ENCODE data around the gene FAM90A26. TPM values are rescaled to one million over a fixed set of nuclear protein-coding genes. Genes with fewer than 3 reads are reported as not detected.
"Not testable (repeated sequence)": the region's sequence is repeated elsewhere in the genome, so short reads cannot be mapped to it uniquely, and the experiment has no call there.

Gene FAM90A26
- total RNA-seq, 4 donors from 2014 or later = not detected

GRCh38 chr4:9143421-9144080, 26.7 kb upstream of the FAM90A26 start:
- no peaks in the 10 kb centered on the region for H3K36me3 ChIP-seq
- DNase-seq = no peak
- WGBS, 2 donors (ENCODE audit: low coverage in 1 of 2) = 97% methylated on average over 22 of the region's 27 CpGs; no CpG with 5 or more reads in 1 of the 2 donors
- no peaks in the 10 kb centered on the region for H3K4me1 ChIP-seq
- H3K27ac ChIP-seq = no peak overlapping the region
- TF ChIP-seq CTCF (IDR thresholded peaks at IDR 0.05) (no peak), POLR2AphosphoS5 (IDR thresholded peaks at IDR 0.05) (no peak)
- intact Hi-C loops (cut with DNase I; ENCODE audit: low total_unique reads) (no loop called here), in situ Hi-C loops (cut with MboI; ENCODE audit: low pct_ligation_motif_present in 1 of 4, low pct_unique_long_range_greater_than_20kb in 1 of 4, low sequenced_read_pairs in 3 of 4) (no loop called here)
- no peaks in the 10 kb centered on the region for H3K9me3 ChIP-seq
- no peak overlapping the region for H3K4me3 ChIP-seq
- no peaks in the 10 kb centered on the region for H3K27me3 ChIP-seq

- WGBS, 2 donors (ENCODE audit: low coverage in 1 of 2) = 69 to 77% methylated on average over 6 to 9 of the region's 9 CpGs
- Histone ChIP-seq H3K9me3 (no peaks in the 10 kb centered on the region), H3K36me3 (no peaks in the 10 kb centered on the region), H3K27me3 (no peaks in the 10 kb centered on the region), H3K4me1 (peaks cover 0 to 9% (median 1%) of the 10 kb centered on the region in 4 donors), H3K27ac (peak overlapping the region in 1 of 4 donors; percentile 31), H3K4me3 (no peak overlapping the region)
- TF ChIP-seq POLR2A (IDR thresholded peaks at IDR 0.05) (no peak), POLR2AphosphoS5 (IDR thresholded peaks at IDR 0.05) (no peak), CTCF (IDR thresholded peaks at IDR 0.05) (no peak), EP300 (IDR thresholded peaks at IDR 0.05; ENCODE audit: low read depth) (no peak)
- DNase-seq = no peak
- intact Hi-C loops (cut with DNase I; ENCODE audit: low total_unique reads) = no loop called here
- in situ Hi-C loops (cut with MboI; ENCODE audit: low pct_ligation_motif_present in 1 of 4, low pct_unique_long_range_greater_than_20kb in 1 of 4, low sequenced_read_pairs in 3 of 4) = no loop called here
Observed at GRCh38 chr4:9146967-9147366, 23.2 kb upstream of the FAM90A26 start.

- H3K27me3 ChIP-seq; in situ Hi-C loops (cut with MboI; ENCODE audit: low pct_ligation_motif_present in 1 of 4, low pct_unique_long_range_greater_than_20kb in 1 of 4, low sequenced_read_pairs in 3 of 4); H3K4me3 ChIP-seq; DNase-seq; H3K36me3 ChIP-seq; intact Hi-C loops (cut with DNase I; ENCODE audit: low total_unique reads); H3K9me3 ChIP-seq: not testable (repeated sequence)
- WGBS, 2 donors (ENCODE audit: low coverage in 1 of 2) = 89% methylated on average over 4 of the region's 4 CpGs; no CpG with 5 or more reads in 1 of the 2 donors
- Histone ChIP-seq H3K27ac (peak overlapping the region in 1 of 4 donors; percentile 9), H3K4me1 (peaks cover 0 to 10% (median 1%) of the 10 kb centered on the region in 4 donors)
Observed at GRCh38 chr4:9147368-9147767, 22.8 kb upstream of the FAM90A26 start.

- H3K9me3 ChIP-seq; H3K36me3 ChIP-seq; intact Hi-C loops (cut with DNase I; ENCODE audit: low total_unique reads); DNase-seq; H3K27ac ChIP-seq; H3K4me3 ChIP-seq; in situ Hi-C loops (cut with MboI; ENCODE audit: low pct_ligation_motif_present in 1 of 4, low pct_unique_long_range_greater_than_20kb in 1 of 4, low sequenced_read_pairs in 3 of 4); H3K27me3 ChIP-seq: not testable (repeated sequence)
- WGBS, 2 donors (ENCODE audit: low coverage in 1 of 2) = 77 to 84% methylated on average over 7 of the region's 7 CpGs
- H3K4me1 ChIP-seq = peaks cover 0 to 10% (median 3%) of the 10 kb centered on the region in 4 donors
Observed at GRCh38 chr4:9148611-9149409, 21.4 kb upstream of the FAM90A26 start.

GRCh38 chr4:9151809-9152179, 18.4 kb upstream of the FAM90A26 start:
- Histone ChIP-seq H3K4me1 (peaks cover 0 to 10% (median 3%) of the 10 kb centered on the region in 4 donors), H3K27ac (peak overlapping the region; percentile 94 to 99 (median 96)), H3K4me3 (peak overlapping the region; percentile 44 to 97 (median 66))
- in situ Hi-C loops (cut with MboI; ENCODE audit: low pct_ligation_motif_present in 1 of 4, low pct_unique_long_range_greater_than_20kb in 1 of 4, low sequenced_read_pairs in 3 of 4); H3K36me3 ChIP-seq; DNase-seq; H3K9me3 ChIP-seq; intact Hi-C loops (cut with DNase I; ENCODE audit: low total_unique reads); H3K27me3 ChIP-seq: not testable (repeated sequence)
- 1% methylated on average over 11 of the region's 12 CpGs; no CpG with 5 or more reads in 1 of the 2 donors for WGBS, 2 donors (ENCODE audit: low coverage in 1 of 2)

Data from transverse colon (tissue), 4 donors.